ENCODE results near the gene SND1. TPM values are rescaled to one million over a fixed set of nuclear protein-coding genes. Genes with fewer than 3 reads are reported as not detected.

Gene SND1
- total and polyA plus RNA-seq, 10 donors = 61.7 to 173 (median 116) TPM

DNA sequence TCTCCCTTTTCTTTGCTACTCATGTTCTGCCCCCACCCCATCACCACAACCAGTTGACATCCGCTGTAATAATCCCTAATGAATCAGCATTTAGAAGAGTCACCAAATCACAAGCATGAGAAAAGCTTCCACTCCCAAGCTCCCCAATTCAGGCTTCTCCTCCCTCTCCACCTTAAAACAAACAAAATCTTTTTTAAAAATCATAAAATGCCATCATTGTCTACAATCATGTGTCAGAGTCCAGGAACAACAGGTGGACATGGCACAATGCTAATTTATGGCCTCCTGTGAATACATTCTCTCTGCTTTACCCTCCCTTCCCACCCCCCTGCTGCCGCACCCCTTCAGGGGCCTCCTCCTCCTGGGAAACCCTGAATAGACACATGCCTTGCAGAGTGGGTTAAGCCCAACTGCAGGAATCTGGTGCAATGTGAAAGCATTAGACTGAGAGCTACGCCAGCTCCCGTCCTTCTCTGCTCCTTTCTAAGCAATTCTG, 375.5 kb downstream of the SND1 start:
- WGBS, 5 donors = 69 to 81% (median 74%) methylated on average over 4 of the region's 4 CpGs
- intact Hi-C loops (cut with DNase I; ENCODE audit: low total_unique reads) = no loop called here
- peaks cover 0 to 95% (median 51%) of the 10 kb centered on the region in 6 donors for H3K4me1 ChIP-seq
- H3K27me3 ChIP-seq (replicated peaks in 1 of 7) = peaks cover 0 to 21% (median 0%) of the 10 kb centered on the region in 7 donors
- peaks cover 0 to 57% (median 6%) of the 10 kb centered on the region in 6 donors for H3K36me3 ChIP-seq
- TF ChIP-seq POLR2AphosphoS5 (IDR thresholded peaks at IDR 0.05) (no peak), POLR2A (IDR thresholded peaks at IDR 0.05) (no peak)
- TF ChIP-seq, protein P1, sequence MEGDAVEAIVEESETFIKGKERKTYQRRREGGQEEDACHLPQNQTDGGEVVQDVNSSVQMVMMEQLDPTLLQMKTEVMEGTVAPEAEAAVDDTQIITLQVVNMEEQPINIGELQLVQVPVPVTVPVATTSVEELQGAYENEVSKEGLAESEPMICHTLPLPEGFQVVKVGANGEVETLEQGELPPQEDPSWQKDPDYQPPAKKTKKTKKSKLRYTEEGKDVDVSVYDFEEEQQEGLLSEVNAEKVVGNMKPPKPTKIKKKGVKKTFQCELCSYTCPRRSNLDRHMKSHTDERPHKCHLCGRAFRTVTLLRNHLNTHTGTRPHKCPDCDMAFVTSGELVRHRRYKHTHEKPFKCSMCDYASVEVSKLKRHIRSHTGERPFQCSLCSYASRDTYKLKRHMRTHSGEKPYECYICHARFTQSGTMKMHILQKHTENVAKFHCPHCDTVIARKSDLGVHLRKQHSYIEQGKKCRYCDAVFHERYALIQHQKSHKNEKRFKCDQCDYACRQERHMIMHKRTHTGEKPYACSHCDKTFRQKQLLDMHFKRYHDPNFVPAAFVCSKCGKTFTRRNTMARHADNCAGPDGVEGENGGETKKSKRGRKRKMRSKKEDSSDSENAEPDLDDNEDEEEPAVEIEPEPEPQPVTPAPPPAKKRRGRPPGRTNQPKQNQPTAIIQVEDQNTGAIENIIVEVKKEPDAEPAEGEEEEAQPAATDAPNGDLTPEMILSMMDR (IDR thresholded peaks at IDR 0.05 in 8 of 11, conservative IDR thresholded peaks at IDR 0.05 in 3 of 11) = no peak
- H3K9me3 ChIP-seq = no peaks in the 10 kb centered on the region
- peak overlapping the region in 4 of 8 donors; percentile 41 to 62 (median 48) for H3K27ac ChIP-seq
- H3K4me3 ChIP-seq = peak overlapping the region in 3 of 8 donors; percentile 12 to 88 (median 24)
- DNase-seq = no peak

DNA sequence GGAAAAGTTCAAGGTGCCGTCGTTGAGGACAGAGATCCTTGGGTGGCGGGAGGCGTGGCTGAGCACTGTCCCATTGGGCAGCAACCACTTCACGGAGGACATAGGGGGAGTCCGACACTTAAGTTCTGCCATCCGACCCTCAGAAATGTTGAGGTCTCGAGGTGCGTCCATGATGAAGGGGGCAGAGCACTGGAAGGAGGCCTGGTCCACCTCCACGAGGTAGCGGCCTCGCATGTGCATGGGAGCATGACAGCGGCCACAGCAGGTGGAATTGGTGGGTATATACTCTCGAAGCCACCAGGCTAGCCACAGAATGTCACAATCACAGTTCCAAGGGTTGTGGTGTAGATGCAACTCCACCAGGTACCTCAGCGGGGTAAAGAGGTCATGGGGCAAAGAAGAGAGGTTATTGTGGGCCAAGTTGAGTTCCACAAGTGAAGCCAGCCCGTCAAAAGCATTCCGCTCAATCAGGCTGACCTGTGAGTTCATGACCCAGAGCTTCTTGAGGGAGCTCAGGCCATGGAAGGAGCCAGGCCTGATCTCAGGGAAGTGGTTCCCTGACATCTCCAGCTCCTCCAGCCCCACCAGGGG, 377.5 kb downstream of the SND1 start:
- Histone ChIP-seq H3K27me3 (replicated peaks in 1 of 7) (peaks cover 0 to 27% (median 0%) of the 10 kb centered on the region in 7 donors), H3K4me3 (peak overlapping the region in 4 of 8 donors; percentile 63 to 88 (median 67)), H3K36me3 (peaks cover 0 to 37% (median 6%) of the 10 kb centered on the region in 6 donors), H3K9me3 (no peaks in the 10 kb centered on the region), H3K27ac (no peak overlapping the region), H3K4me1 (peaks cover 0 to 95% (median 49%) of the 10 kb centered on the region in 6 donors)
- WGBS, 5 donors = 86 to 94% (median 89%) methylated on average over 16 to 17 of the region's 17 CpGs
- TF ChIP-seq, protein P1 (IDR thresholded peaks at IDR 0.05 in 8 of 11, conservative IDR thresholded peaks at IDR 0.05 in 3 of 11) = no peak
- TF ChIP-seq POLR2AphosphoS5 (IDR thresholded peaks at IDR 0.05) = peak in 1 of 3 donors; percentile 21
- intact Hi-C loops (cut with DNase I; ENCODE audit: low total_unique reads) = no loop called here
- peak; percentile 76 for DNase-seq

DNA sequence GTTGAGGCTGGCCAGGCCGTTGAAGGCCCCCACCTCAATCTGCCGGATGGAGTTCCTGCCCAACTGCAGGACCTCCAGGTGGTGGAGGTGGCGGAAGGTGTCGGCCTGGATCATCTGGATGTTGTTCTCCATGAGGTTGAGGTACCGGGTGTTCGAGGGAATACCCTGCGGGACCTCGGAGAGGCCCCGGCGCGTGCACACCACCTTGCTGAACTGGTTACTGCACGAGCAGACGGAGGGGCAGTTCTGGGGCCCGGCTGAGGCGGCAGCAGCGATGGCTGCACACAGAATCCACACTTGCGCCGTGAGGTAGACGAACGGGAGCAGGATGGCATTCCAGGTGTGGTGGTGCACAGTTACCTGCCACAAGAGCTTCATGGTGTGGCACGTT, 378.3 kb downstream of the SND1 start:
- Histone ChIP-seq H3K9me3 (no peaks in the 10 kb centered on the region), H3K4me3 (peak overlapping the region in 6 of 8 donors; percentile 17 to 88 (median 64)), H3K27ac (peak overlapping the region in 5 of 8 donors; percentile 80 to 94 (median 87)), H3K36me3 (peaks cover 0 to 29% (median 6%) of the 10 kb centered on the region in 6 donors), H3K27me3 (replicated peaks in 1 of 7) (peaks cover 0 to 27% (median 0%) of the 10 kb centered on the region in 7 donors), H3K4me1 (peaks cover 0 to 95% (median 44%) of the 10 kb centered on the region in 6 donors)
- intact Hi-C loops (cut with DNase I; ENCODE audit: low total_unique reads) = loop anchor here (10.0 kb wide), 1 partner anchor 315 kb away; no protein-coding TSS in a partner anchor
- peak; percentile 78 for DNase-seq
- 95 to 98% (median 96%) methylated on average over 12 to 21 of the region's 21 CpGs for WGBS, 5 donors
- TF ChIP-seq, protein P1 (IDR thresholded peaks at IDR 0.05 in 8 of 11, conservative IDR thresholded peaks at IDR 0.05 in 3 of 11) = no peak
- peak in 1 of 3 donors; percentile 33 for TF ChIP-seq POLR2AphosphoS5 (IDR thresholded peaks at IDR 0.05)
